Measurements from ENCODE around the gene TMC4. TPM values are rescaled to one million over a fixed set of nuclear protein-coding genes. Genes with fewer than 3 reads are reported as not detected.

TMC4 gene
- total and polyA plus RNA-seq, 2 donors from 2014 or later = 64.6 to 98.9 TPM

GRCh38 chr19:54147676-54148075 is 25.3 kb downstream of the TMC4 start:
- Histone ChIP-seq H3K4me1 (ENCODE audit: control insufficient read depth in 2 of 3, insufficient read depth in 2 of 3, low read depth in 1 of 3, low read length in 3 of 3) (no peaks in the 10 kb centered on the region), H3K4me3 (ENCODE audit: low read length in 3 of 3) (no peak overlapping the region), H3K9ac (ENCODE audit: low read length in 3 of 3) (no peak overlapping the region), H3K27me3 (ENCODE audit: control insufficient read depth, insufficient read depth, low read length) (no peaks in the 10 kb centered on the region), H3K36me3 (ENCODE audit: control insufficient read depth in 2 of 3, insufficient read depth in 3 of 3, low read length in 3 of 3) (peaks cover 14 to 65% (median 57%) of the 10 kb centered on the region in 3 donors), H3K9me3 (ENCODE audit: control insufficient read depth in 2 of 3, insufficient read depth in 1 of 3, low read length in 3 of 3) (no peaks in the 10 kb centered on the region), H3K27ac (ENCODE audit: low read depth in 2 of 2, low read length in 2 of 2) (no peak overlapping the region)
- DNase-seq (peak in 4 of 5 donors; percentile 33 to 92 (median 64)), FAIRE-seq (no peak)
- no peak for TF ChIP-seq CTCF (IDR thresholded peaks at IDR 0.05; ENCODE audit: borderline replicate concordance, extremely low read depth, insufficient read depth)
- intact Hi-C loops (cut with DNase I) = no loop called here

- intact Hi-C loops (cut with DNase I) = no loop called here
- no peak for TF ChIP-seq CTCF (IDR thresholded peaks at IDR 0.05; ENCODE audit: borderline replicate concordance, extremely low read depth, insufficient read depth)
- Histone ChIP-seq H3K4me1 (ENCODE audit: control insufficient read depth in 2 of 3, insufficient read depth in 2 of 3, low read depth in 1 of 3, low read length in 3 of 3) (peaks cover 0 to 4% (median 0%) of the 10 kb centered on the region in 3 donors), H3K9me3 (ENCODE audit: control insufficient read depth in 2 of 3, insufficient read depth in 1 of 3, low read length in 3 of 3) (no peaks in the 10 kb centered on the region), H3K9ac (ENCODE audit: low read length in 3 of 3) (no peak overlapping the region), H3K36me3 (ENCODE audit: control insufficient read depth in 2 of 3, insufficient read depth in 3 of 3, low read length in 3 of 3) (peaks cover 15 to 58% (median 52%) of the 10 kb centered on the region in 3 donors), H3K27ac (ENCODE audit: low read depth in 2 of 2, low read length in 2 of 2) (no peak overlapping the region), H3K27me3 (ENCODE audit: control insufficient read depth, insufficient read depth, low read length) (no peaks in the 10 kb centered on the region), H3K4me3 (ENCODE audit: low read length in 3 of 3) (no peak overlapping the region)
- DNase-seq (no peak), FAIRE-seq (no peak)
These were observed 27.3 kb downstream of the TMC4 start for GRCh38 chr19:54145541-54146158.

GRCh38 chr19:54142166-54142780 is 30.7 kb downstream of the TMC4 start:
- Histone ChIP-seq H3K36me3 (ENCODE audit: control insufficient read depth in 2 of 3, insufficient read depth in 3 of 3, low read length in 3 of 3) (peaks cover 13 to 55% (median 38%) of the 10 kb centered on the region in 3 donors), H3K9ac (ENCODE audit: low read length in 3 of 3) (no peak overlapping the region)
- FAIRE-seq = no peak

More at GRCh38 chr19:54142166-54142780, 30.7 kb downstream of the TMC4 start:
- TF ChIP-seq CTCF (IDR thresholded peaks at IDR 0.05; ENCODE audit: borderline replicate concordance, extremely low read depth, insufficient read depth) = no peak
- H3K4me1 ChIP-seq (ENCODE audit: control insufficient read depth in 2 of 3, insufficient read depth in 2 of 3, low read depth in 1 of 3, low read length in 3 of 3) = peaks cover 0 to 22% (median 0%) of the 10 kb centered on the region in 3 donors
- H3K27me3 ChIP-seq (ENCODE audit: control insufficient read depth, insufficient read depth, low read length) = no peaks in the 10 kb centered on the region
- DNase-seq = no peak
- H3K4me3 ChIP-seq (ENCODE audit: low read length in 3 of 3) = no peak overlapping the region
- intact Hi-C loops (cut with DNase I) = no loop called here
- no peak overlapping the region for H3K27ac ChIP-seq (ENCODE audit: low read depth in 2 of 2, low read length in 2 of 2)
- no peaks in the 10 kb centered on the region for H3K9me3 ChIP-seq (ENCODE audit: control insufficient read depth in 2 of 3, insufficient read depth in 1 of 3, low read length in 3 of 3)
